ENCODE data around the gene SPPL2C.
A peak's percentile ranks its signal among the peaks of the same experiment; 100 is the strongest.

Gene SPPL2C

DNA sequence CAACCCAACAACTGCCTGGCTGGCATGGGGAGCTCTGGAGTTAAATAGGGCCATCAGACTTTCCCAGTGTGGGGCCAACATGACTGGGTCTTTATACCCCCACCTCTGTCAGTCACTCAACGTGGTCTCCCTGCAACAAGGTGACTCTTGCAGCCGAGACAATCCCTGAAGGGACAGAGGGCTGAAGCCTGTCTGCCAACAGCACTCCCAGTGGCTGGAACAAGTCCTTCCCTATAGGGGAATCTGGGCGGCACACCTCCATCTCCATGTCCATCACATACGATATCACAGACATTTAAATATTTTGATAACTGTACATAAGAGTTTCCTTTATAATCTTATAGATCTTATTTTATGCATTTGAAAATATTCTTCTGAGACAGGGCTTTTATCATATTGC lies 44.9 kb downstream of the SPPL2C start:
- DNase-seq: no peak

DNA sequence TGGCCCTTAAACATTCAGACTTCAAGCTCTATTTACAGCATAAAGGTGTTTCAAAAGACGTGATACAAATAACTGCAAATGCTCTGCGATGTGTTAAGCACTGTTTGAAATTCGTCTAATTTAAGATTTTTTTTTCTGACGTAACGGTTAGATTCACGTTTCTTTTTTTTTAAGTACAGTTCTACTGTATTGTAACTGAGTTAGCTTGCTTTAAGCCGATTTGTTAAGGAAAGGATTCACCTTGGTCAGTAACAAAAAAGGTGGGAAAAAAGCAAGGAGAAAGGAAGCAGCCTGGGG lies 49.0 kb downstream of the SPPL2C start:
- no peak for DNase-seq

- peak; percentile 85 for DNase-seq
Measured at GRCh38 chr17:45894022-45894784, 49.5 kb downstream of the SPPL2C start, which contains the start of gene MAPT. MAPT (plus strand) TSS chr17:45894554; CDS start chr17:45962338, 67,784 bp downstream.

GRCh38 chr17:45895304-45895968 lies 50.8 kb downstream of the SPPL2C start:
- DNase-seq: no peak

GRCh38 chr17:45895969-45896785 lies 51.5 kb downstream of the SPPL2C start:
- DNase-seq: no peak
